Left lobe of liver (tissue), 2 donors: ENCODE results near the gene PAPPA2. TPM values are rescaled to one million over a fixed set of nuclear protein-coding genes. Genes with fewer than 3 reads are reported as not detected.

Source experiments
- ATAC-seq: fragments of 200-7000 bp; cut with Tn5 transposase; one replicate; pipeline ENCODE4 v1.9.1; 2020; ENCODE audit warnings: mild to moderate bottlenecking, moderate library complexity
- DNase-seq: peaks from one replicate; pipeline ENCODE4 v3.0.0-alpha.2; 2020; ENCODE audit warnings: low spot score
- total RNA-seq: library from RNA; stranded (reverse); gene quantifications from one replicate; pipeline ENCODE4 v1.2.1, GENCODE V29; 2021
- donor health status: DM: no; HTN: no; CAD: no; lungs with moderate emphysema.
- donor health status: DM: no; HTN: yes; CAD: no.

PAPPA2 gene
- total RNA-seq, 1 donor from 2014 or later = 0.45 TPM

- ATAC-seq (no peak), DNase-seq (no peak)
These were observed 328.9 kb downstream of the PAPPA2 start for GRCh38 chr1:176791906-176792305.

DNA sequence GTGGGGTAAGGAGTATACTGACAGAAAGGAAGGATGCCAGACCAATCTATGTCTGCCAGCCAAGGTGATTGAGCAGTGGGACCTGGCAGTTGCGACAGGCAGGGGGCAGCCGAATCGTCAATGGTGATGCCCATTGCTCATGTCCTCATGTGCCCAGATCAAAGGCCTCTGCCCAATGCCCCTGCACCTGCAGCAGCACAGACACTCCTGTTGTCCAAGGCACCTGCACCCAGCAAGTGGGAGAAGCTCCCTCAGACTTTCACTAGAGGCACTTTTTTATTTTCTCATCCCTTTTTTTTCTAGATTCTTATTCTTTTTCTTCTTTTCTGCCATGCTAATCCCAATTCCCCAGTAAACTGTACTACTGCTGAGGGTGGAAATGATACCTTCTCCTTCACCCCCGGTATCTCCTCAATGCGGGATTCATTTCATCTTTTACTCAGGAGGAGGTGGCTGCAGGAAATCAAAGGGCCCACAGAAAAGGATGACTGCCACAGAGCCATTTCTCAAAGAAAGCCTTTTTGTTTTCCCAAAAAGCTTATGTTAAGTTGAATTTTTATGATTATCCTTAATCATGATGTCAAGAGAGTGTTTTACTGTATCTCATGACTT lies 332.0 kb downstream of the PAPPA2 start:
- ATAC-seq (no peak), DNase-seq (no peak)

DNA sequence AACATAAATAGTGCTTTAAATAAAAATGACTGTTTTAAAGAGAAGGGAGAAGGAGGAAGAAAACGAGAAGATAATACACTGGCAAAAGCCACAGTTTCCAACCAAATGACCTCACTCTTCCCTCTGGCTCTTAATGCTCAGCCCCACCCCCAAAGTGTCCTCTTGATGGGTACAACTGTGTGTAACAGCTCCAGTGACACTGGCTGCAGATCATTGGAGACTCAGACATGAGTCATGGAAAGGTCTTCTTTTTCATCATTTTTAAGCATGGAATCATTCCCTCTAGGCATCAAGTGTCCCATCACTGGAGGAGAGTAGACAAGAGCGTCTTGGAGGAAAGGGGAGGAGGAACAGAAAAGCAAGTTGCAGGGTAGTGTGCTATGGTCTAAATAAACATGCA lies 333.0 kb downstream of the PAPPA2 start:
- no peak for DNase-seq
- ATAC-seq = no peak

- DNase-seq (no peak), ATAC-seq (no peak)
These were observed 333.6 kb downstream of the PAPPA2 start for GRCh38 chr1:176796583-176796982.

- ATAC-seq (no peak), DNase-seq (no peak)
These were observed 336.4 kb downstream of the PAPPA2 start for GRCh38 chr1:176799327-176799726.

DNA sequence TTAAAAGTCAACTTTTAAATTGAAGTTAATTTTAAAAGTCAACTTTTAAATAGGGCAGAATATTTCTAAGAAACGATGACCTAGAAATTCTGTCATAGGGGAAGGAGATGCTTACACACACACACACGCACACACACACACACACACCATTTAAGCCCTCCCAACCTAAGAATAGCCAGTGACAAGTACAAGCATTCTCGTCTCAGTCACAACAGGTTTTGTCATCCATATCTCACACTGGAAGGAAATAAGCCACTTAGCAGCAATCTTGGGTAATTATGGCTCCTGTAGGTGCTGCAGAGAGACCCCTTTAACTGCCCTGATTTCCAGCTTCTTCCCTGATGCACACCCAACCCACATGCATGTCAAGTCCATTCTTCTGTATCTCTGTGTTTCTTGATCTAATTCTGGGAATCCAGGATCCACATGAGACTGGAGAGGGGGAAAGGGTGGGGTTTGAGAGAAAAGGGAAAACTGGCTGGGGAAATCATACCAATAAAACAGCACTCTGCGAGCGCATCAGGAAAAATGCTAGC lies 338.1 kb downstream of the PAPPA2 start:
- DNase-seq (no peak), ATAC-seq (no peak)

DNA sequence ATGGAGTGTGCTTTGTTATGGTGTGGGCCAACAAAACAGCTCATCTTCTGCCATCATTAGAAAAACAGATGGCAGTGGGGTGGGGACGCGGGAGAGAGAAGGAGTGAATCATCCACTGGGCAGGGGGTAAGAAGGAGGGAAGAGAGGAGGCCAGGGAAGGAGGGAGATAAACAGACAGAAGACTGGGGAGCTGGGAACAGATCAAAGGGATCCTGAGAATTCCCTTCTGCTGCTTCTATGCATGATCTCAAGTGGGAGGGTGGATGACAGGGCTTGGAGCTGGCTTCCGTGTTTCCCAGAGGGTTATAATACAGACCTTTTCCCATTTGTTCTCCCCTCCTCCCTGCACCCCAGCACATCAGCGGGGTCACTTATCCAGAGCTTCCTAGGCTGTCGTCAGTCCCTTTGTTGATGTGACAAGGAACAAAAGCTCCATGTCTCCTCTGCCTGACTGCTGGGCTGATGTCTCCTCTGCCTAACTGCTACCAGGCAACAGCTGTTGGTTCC lies 338.6 kb downstream of the PAPPA2 start:
- DNase-seq = no peak
- ATAC-seq = no peak

- no peak for ATAC-seq
- no peak for DNase-seq
These were observed 339.3 kb downstream of the PAPPA2 start for GRCh38 chr1:176802316-176802715.

DNA sequence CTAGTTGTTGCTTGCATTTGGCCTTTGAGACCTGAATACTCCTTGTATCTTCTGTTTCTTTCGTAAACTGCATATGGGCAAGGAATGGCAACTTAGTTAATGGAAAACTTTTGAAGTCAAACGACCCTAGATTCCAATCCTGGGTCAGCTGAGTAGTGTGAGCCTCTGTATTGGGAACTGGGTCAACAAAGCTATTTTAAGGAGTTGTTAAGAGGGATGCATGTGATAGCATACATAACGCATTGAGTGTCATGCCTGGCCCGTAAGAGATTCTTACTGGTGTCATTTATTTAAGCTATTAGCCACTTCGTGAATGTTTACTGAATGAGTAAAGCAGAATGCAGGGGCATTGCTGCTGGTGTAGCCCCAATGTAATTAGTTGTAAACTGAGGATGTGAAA lies 340.1 kb downstream of the PAPPA2 start:
- no peak for DNase-seq

DNA sequence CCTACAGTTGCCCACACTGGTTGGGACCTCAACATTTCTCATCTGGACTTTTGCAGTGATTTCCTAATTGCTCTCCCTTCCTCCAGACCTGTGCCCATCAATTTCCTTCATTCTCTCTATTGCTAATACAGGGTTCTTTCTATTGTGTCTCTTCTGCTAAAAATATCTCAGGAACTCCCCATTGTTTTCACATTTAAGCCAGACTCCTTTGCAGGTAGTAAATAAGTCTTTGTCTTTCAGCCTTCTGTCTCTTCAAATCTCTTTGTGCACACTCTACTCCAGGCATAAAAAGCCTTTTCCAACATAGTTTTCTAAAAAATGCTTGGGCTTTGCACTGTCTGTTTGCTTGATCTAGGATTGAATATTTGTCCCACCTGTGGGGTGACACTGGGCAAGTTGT lies 340.6 kb downstream of the PAPPA2 start:
- no peak for ATAC-seq
- no peak for DNase-seq

More for the DNA sequence above, 340.1 kb downstream of the PAPPA2 start:
- no peak for ATAC-seq

GRCh38 chr1:176809292-176809691 lies 346.3 kb downstream of the PAPPA2 start:
- DNase-seq (no peak), ATAC-seq (no peak)

DNA sequence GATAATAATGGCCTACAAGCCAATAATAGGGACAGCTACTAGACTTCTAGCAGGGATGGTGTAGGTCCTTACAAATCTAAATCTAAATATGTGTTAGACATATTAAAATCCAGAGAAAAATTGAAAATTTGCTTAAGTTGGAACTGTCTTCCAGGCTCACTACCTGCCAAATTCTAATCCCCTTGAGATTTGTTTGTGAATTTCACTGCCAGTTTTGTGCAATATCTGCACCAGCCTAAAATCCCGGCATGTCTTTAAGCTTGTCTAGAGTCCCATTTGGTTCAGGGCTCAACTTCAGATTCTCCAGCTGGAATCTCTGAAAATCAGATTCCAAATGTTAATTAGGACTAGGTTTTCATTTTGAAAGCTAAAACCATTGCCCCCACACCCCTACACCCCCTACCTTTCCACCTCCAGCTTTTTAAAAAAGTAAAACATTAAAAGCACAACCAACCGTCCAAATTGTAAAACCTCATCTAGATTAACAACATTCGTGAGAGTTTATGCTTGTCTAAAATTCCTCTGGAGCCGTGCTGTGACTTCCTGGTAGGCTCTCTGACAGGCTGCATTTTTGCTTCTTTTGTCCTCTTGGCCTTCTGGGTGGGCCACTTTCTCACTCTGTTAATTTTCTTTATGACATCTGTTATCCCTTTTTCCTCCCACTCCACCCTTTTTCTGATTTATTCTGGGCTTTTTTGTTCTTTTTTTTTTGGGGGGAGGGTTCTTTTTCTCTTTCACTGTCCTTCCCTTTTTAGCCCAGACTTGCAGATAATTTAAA lies 348.7 kb downstream of the PAPPA2 start:
- no peak for ATAC-seq
- DNase-seq = no peak

GRCh38 chr1:176815621-176816020 lies 352.6 kb downstream of the PAPPA2 start:
- ATAC-seq (no peak), DNase-seq (no peak)

- no peak for DNase-seq
- no peak for ATAC-seq
These were observed 353.3 kb downstream of the PAPPA2 start for GRCh38 chr1:176816232-176816631.

GRCh38 chr1:176820391-176821031 lies 357.5 kb downstream of the PAPPA2 start:
- ATAC-seq = no peak
- no peak for DNase-seq

- no peak for ATAC-seq
- DNase-seq = no peak
These were observed 363.3 kb downstream of the PAPPA2 start for GRCh38 chr1:176826265-176826664.

DNA sequence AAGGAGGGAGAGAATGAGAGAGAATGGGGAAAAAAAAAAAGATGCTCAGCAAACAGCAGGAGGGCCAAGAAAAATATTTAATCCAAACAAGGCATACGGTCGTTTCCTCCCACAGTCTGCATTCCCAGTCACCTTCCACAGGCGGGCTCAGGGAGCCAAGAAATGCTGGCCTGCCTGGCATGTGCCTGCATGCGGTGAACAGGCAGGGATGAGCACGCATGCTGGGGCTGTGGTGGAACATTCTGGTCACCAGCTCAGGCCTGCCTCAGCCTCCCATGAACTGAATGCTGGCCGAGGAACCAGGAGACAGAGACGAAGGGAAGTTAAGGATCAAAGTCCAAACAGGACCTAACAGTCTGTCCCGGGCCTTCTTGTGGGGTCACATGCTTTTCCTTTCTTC lies 366.3 kb downstream of the PAPPA2 start:
- peak; percentile 36 for ATAC-seq

DNA sequence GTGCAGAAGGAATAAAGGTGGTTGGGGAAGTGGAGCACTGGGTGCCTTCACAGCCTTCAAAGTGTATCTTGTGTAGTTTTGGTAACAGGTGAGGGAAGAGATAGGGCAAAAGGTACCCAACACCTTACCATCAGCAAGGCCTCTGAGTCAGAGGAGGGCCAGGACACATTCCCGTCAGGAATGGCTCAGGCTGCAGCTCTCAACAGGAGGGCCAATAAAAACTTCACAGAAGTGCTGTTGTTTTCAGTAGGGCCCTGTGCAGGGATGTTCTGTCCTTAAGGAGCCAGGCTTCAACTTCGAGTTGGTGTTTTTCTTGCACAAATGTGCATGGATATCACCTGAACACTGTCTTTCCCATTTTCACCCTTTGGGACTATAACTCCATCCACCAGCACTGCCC lies 368.2 kb downstream of the PAPPA2 start:
- ATAC-seq (no peak), DNase-seq (no peak)

More for the DNA sequence above, 366.3 kb downstream of the PAPPA2 start:
- no peak for DNase-seq

DNA sequence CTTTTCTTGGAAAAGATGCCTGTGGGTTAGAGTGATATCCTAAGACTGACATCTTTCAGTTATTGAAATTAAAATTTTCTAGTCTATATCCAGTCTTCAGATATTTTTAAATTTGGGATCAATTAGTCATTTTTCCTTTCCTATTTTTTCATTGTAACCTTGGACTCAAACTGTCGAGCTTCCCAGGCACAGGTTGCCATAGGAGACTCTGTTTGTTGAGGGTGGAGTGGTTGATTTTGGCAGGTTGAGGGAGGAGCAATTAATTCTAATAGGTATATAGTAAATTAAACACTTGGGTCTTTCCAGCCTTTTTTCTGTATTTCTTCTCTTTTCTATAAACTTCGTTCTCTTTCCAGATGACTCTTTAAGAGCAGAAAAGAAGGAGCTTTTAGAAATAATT lies 374.7 kb downstream of the PAPPA2 start:
- no peak for ATAC-seq
- DNase-seq = no peak

- DNase-seq (no peak), ATAC-seq (no peak)
These were observed 375.5 kb downstream of the PAPPA2 start for GRCh38 chr1:176838276-176838995.

- ATAC-seq = no peak
- DNase-seq = no peak
These were observed 376.2 kb downstream of the PAPPA2 start for GRCh38 chr1:176839216-176839615.
